HepG2 (cell line): ENCODE results near the gene LRRC45. TPM values are rescaled to one million over a fixed set of nuclear protein-coding genes. Genes with fewer than 3 reads are reported as not detected.

Source experiments
- ADNP ChIP-seq: sonication (generic); formaldehyde crosslinking; IDR thresholded peaks from 2 replicates; pipeline ENCODE4 v1.4.0; 2020; ENCODE audit warnings: missing genetic modification reagents
- CHCHD3 ChIP-seq: sonication (generic); formaldehyde crosslinking; IDR thresholded peaks from 2 replicates; pipeline ENCODE4 v1.8.0; 2022; ENCODE audit warnings: mild to moderate bottlenecking, missing genetic modification reagents, moderate library complexity
- EZH2 ChIP-seq: conservative IDR thresholded peaks from 2 replicates; pipeline ENCODE4 v1.6.1; 2012; ENCODE audit warnings: mild to moderate bottlenecking, low read depth, low read length, moderate library complexity
- HNF1B ChIP-seq: sonication (generic); formaldehyde crosslinking; IDR thresholded peaks from 2 replicates; pipeline ENCODE4 v1.5.1; 2020; ENCODE audit warnings: mild to moderate bottlenecking, moderate library complexity, missing genetic modification reagents
- KAT2B ChIP-seq: fragments of 150-350 bp; IDR thresholded peaks from 2 replicates; pipeline ENCODE4 v1.6.1; 2014; ENCODE audit warnings: low read depth, low read length, borderline replicate concordance
- NR1H2 ChIP-seq: sonication (generic); formaldehyde crosslinking; IDR thresholded peaks from 2 replicates; pipeline ENCODE4 v1.8.1; 2022; ENCODE audit warnings: low read depth, missing genetic modification reagents, borderline replicate concordance
- PAX8 ChIP-seq: sonication (generic); formaldehyde crosslinking; IDR thresholded peaks from 2 replicates; pipeline ENCODE4 v1.8.0; 2022; ENCODE audit warnings: mild to moderate bottlenecking, missing genetic modification reagents, borderline replicate concordance
- SIX4 ChIP-seq: sonication (generic); formaldehyde crosslinking; IDR thresholded peaks from 2 replicates; pipeline ENCODE4 v1.4.0; 2020; ENCODE audit warnings: missing genetic modification reagents
- SP2 ChIP-seq: sonication (generic); formaldehyde crosslinking; IDR thresholded peaks from 2 replicates; pipeline ENCODE4 v1.5.1; 2020; ENCODE audit warnings: mild to moderate bottlenecking, missing genetic modification reagents
- ZBTB49 ChIP-seq: sonication (generic); formaldehyde crosslinking; IDR thresholded peaks from 2 replicates; pipeline ENCODE4 v1.4.0; 2020; ENCODE audit warnings: missing genetic modification reagents, borderline replicate concordance
- ZNF160 ChIP-seq: sonication (generic); formaldehyde crosslinking; IDR thresholded peaks from 2 replicates; pipeline ENCODE4 v1.8.0; 2022; ENCODE audit warnings: mild to moderate bottlenecking, inconsistent platforms, missing genetic modification reagents
- ZNF20 ChIP-seq: sonication (generic); formaldehyde crosslinking; IDR thresholded peaks from 2 replicates; pipeline ENCODE4 v1.4.0; 2020; ENCODE audit warnings: mild to moderate bottlenecking, moderate library complexity, missing genetic modification reagents
- ZNF256 ChIP-seq: sonication (generic); formaldehyde crosslinking; conservative IDR thresholded peaks from 2 replicates; pipeline ENCODE4 v1.4.0; 2020; ENCODE audit warnings: missing genetic modification reagents
- ZNF3 ChIP-seq: IDR thresholded peaks from 2 replicates; pipeline ENCODE4 v1.7.0; 2017; ENCODE audit warnings: inconsistent platforms
- ZSCAN31 ChIP-seq: sonication (generic); formaldehyde crosslinking; IDR thresholded peaks from 2 replicates; pipeline ENCODE4 v1.5.0; 2020; ENCODE audit warnings: low read depth, mild to moderate bottlenecking, missing genetic modification reagents
- polyA plus RNA-seq, 8 experiments: library from polyadenylated mRNA; depleted of rRNA in 3 of 8; stranded (reverse) in 7 of 8; unstranded in 1 of 8; fragments of >200 nt; fragmentation: Illumina TruSeq in 4 of 8; extraction: Trizol in 4 of 8; gene quantifications; 2 replicates each; pipeline versions ENCODE4 v1.2.1 to v1.2.3, GENCODE V29; 2011 to 2016; ENCODE audit warnings: low read depth in 4 of 8, missing spikeins in 1 of 8, mixed read lengths in 1 of 8; ENCODE audit not compliant: insufficient read depth in 1 of 8
- total RNA-seq, 5 experiments: library from RNA; depleted of rRNA; stranded (reverse); fragments of >200 nt; fragmentation: Illumina TruSeq; extraction: Trizol; gene quantifications; 2 replicates each; pipeline ENCODE4 v1.2.3, GENCODE V29; 2016; ENCODE audit warnings: low read depth in 1 of 5
- TF ChIP-seq, protein P1 (sequence below): sonication (generic); formaldehyde crosslinking; IDR thresholded peaks from 2 replicates; pipeline ENCODE4 v1.8.1; 2022; ENCODE audit warnings: mild to moderate bottlenecking, missing genetic modification reagents
- TF ChIP-seq, protein P2 (sequence below): sonication (generic); formaldehyde crosslinking; IDR thresholded peaks from 2 replicates; pipeline ENCODE4 v1.5.0; 2020; ENCODE audit warnings: mild to moderate bottlenecking, missing genetic modification reagents
- TF ChIP-seq, protein P3 (sequence below): sonication (generic); formaldehyde crosslinking; IDR thresholded peaks from 2 replicates; pipeline ENCODE4 v1.5.0; 2020; ENCODE audit warnings: missing genetic modification reagents, mild to moderate bottlenecking, borderline replicate concordance
- TF ChIP-seq, protein P4 (sequence below): sonication (generic); formaldehyde crosslinking; conservative IDR thresholded peaks from 2 replicates; pipeline ENCODE4 v1.8.1; 2023; ENCODE audit warnings: missing genetic modification reagents

Gene LRRC45
- total and polyA plus RNA-seq, 2 of the 13 experiments (the other 11 are each of a cell fraction or from before 2014, with no cell fraction given), result 11.6 to 48.1 TPM

- TF ChIP-seq NR1H2 (CRISPR knock-in tag) (peak; percentile 95), EZH2 (no peak), SIX4 (peak; percentile 95), ZNF256 (peak; percentile 54; the same call in 1 of the 2 replicates), HNF1B (CRISPR knock-in tag) (peak; percentile 87), ZSCAN31 (CRISPR knock-in tag) (no peak; the same call in none of the 2 replicates), ADNP (CRISPR knock-in tag) (peak; percentile 53), ZNF20 (CRISPR knock-in tag) (no peak; the same call in 1 of the 2 replicates), KAT2B (no peak), ZNF3 (CRISPR knock-in tag) (peak; percentile 53; the same call in 1 of the 2 replicates), CHCHD3 (CRISPR knock-in tag) (peak; percentile 98), SP2 (CRISPR knock-in tag) (peak; percentile 68; the same call in 1 of the 2 replicates), ZBTB49 (CRISPR knock-in tag) (0 out of 2 replicates have a peak, but pooled peaks have one; percentile 80), ZNF160 (CRISPR knock-in tag) (peak; percentile 95), PAX8 (CRISPR knock-in tag) (peak; percentile 96; the same call in 1 of the 2 replicates)
- TF ChIP-seq, protein P1, sequence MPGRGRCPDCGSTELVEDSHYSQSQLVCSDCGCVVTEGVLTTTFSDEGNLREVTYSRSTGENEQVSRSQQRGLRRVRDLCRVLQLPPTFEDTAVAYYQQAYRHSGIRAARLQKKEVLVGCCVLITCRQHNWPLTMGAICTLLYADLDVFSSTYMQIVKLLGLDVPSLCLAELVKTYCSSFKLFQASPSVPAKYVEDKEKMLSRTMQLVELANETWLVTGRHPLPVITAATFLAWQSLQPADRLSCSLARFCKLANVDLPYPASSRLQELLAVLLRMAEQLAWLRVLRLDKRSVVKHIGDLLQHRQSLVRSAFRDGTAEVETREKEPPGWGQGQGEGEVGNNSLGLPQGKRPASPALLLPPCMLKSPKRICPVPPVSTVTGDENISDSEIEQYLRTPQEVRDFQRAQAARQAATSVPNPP (CRISPR knock-in tag), result peak; percentile 94
- TF ChIP-seq, protein P2, sequence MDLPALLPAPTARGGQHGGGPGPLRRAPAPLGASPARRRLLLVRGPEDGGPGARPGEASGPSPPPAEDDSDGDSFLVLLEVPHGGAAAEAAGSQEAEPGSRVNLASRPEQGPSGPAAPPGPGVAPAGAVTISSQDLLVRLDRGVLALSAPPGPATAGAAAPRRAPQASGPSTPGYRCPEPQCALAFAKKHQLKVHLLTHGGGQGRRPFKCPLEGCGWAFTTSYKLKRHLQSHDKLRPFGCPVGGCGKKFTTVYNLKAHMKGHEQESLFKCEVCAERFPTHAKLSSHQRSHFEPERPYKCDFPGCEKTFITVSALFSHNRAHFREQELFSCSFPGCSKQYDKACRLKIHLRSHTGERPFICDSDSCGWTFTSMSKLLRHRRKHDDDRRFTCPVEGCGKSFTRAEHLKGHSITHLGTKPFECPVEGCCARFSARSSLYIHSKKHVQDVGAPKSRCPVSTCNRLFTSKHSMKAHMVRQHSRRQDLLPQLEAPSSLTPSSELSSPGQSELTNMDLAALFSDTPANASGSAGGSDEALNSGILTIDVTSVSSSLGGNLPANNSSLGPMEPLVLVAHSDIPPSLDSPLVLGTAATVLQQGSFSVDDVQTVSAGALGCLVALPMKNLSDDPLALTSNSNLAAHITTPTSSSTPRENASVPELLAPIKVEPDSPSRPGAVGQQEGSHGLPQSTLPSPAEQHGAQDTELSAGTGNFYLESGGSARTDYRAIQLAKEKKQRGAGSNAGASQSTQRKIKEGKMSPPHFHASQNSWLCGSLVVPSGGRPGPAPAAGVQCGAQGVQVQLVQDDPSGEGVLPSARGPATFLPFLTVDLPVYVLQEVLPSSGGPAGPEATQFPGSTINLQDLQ (CRISPR knock-in tag), result peak; percentile 88
- TF ChIP-seq, protein P3, sequence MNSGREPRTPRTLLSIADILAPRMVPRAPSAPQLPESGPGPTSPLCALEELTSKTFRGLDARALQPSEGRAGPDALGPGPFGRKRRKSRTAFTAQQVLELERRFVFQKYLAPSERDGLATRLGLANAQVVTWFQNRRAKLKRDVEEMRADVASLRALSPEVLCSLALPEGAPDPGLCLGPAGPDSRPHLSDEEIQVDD (CRISPR knock-in tag), result peak; percentile 97; the same call in 1 of the 2 replicates
- TF ChIP-seq, protein P4, sequence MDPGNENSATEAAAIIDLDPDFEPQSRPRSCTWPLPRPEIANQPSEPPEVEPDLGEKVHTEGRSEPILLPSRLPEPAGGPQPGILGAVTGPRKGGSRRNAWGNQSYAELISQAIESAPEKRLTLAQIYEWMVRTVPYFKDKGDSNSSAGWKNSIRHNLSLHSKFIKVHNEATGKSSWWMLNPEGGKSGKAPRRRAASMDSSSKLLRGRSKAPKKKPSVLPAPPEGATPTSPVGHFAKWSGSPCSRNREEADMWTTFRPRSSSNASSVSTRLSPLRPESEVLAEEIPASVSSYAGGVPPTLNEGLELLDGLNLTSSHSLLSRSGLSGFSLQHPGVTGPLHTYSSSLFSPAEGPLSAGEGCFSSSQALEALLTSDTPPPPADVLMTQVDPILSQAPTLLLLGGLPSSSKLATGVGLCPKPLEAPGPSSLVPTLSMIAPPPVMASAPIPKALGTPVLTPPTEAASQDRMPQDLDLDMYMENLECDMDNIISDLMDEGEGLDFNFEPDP (CRISPR knock-in tag), result no peak
These were observed 30.6 kb upstream of the LRRC45 start (continued) for GRCh38 chr17:81992306-81993102.
